ENCODE data around the gene TCF3. TPM values are rescaled to one million over a fixed set of nuclear protein-coding genes. Genes with fewer than 3 reads are reported as not detected.

TCF3 gene
- total RNA-seq, 4 donors from 2014 or later = 23.4 to 299 (median 37.3) TPM

- peaks cover 7 to 100% (median 12%) of the 10 kb centered on the region in 3 donors for H3K36me3 ChIP-seq
- no peaks in the 10 kb centered on the region for H3K4me1 ChIP-seq
- no peak overlapping the region for H3K4me3 ChIP-seq
- H3K9me3 ChIP-seq = no peaks in the 10 kb centered on the region
- WGBS, 2 donors = 86 to 89% methylated on average over 40 to 41 of the region's 41 CpGs
- DNase-seq (ENCODE audit: low spot score in 2 of 2) = no peak
- TF ChIP-seq EP300 (IDR thresholded peaks at IDR 0.05) (no peak), POLR2A (IDR thresholded peaks at IDR 0.05) (no peak), CTCF (IDR thresholded peaks at IDR 0.05) (no peak)
- no peak overlapping the region for H3K27ac ChIP-seq
- no peaks in the 10 kb centered on the region for H3K27me3 ChIP-seq
These were observed 37.2 kb downstream of the TCF3 start for GRCh38 chr19:1615156-1615765.

GRCh38 chr19:1613808-1614570, 38.4 kb downstream of the TCF3 start:
- Histone ChIP-seq H3K27ac (no peak overlapping the region), H3K9me3 (no peaks in the 10 kb centered on the region), H3K27me3 (no peaks in the 10 kb centered on the region), H3K36me3 (peaks cover 7 to 96% (median 12%) of the 10 kb centered on the region in 3 donors), H3K4me3 (no peak overlapping the region), H3K4me1 (no peaks in the 10 kb centered on the region)
- TF ChIP-seq EP300 (IDR thresholded peaks at IDR 0.05) (no peak), POLR2A (IDR thresholded peaks at IDR 0.05) (no peak), CTCF (IDR thresholded peaks at IDR 0.05) (no peak)
- WGBS, 2 donors = 87 to 89% methylated on average over 29 to 30 of the region's 32 CpGs
- no peak for DNase-seq (ENCODE audit: low spot score in 2 of 2)

GRCh38 chr19:1613146-1613545, 39.3 kb downstream of the TCF3 start:
- Histone ChIP-seq H3K27ac (no peak overlapping the region), H3K4me1 (no peaks in the 10 kb centered on the region), H3K36me3 (peaks cover 7 to 88% (median 12%) of the 10 kb centered on the region in 3 donors), H3K9me3 (no peaks in the 10 kb centered on the region), H3K27me3 (no peaks in the 10 kb centered on the region), H3K4me3 (no peak overlapping the region)
- TF ChIP-seq EP300 (IDR thresholded peaks at IDR 0.05) (no peak), CTCF (IDR thresholded peaks at IDR 0.05) (no peak), POLR2A (IDR thresholded peaks at IDR 0.05) (no peak)
- 81 to 90% methylated on average over 4 to 9 of the region's 9 CpGs for WGBS, 2 donors
- no peak for DNase-seq (ENCODE audit: low spot score in 2 of 2)

- peaks cover 7 to 80% (median 12%) of the 10 kb centered on the region in 3 donors for H3K36me3 ChIP-seq
- DNase-seq (ENCODE audit: low spot score in 2 of 2) = no peak
- no peak for TF ChIP-seq POLR2A (IDR thresholded peaks at IDR 0.05)
- TF ChIP-seq CTCF (IDR thresholded peaks at IDR 0.05) = no peak
- no peak for TF ChIP-seq EP300 (IDR thresholded peaks at IDR 0.05)
- H3K9me3 ChIP-seq = no peaks in the 10 kb centered on the region
- H3K4me1 ChIP-seq = no peaks in the 10 kb centered on the region
- WGBS, 2 donors = 89 to 95% methylated on average over 38 to 39 of the region's 39 CpGs
- H3K4me3 ChIP-seq = no peak overlapping the region
- no peaks in the 10 kb centered on the region for H3K27me3 ChIP-seq
- no peak overlapping the region for H3K27ac ChIP-seq
These were observed 40.0 kb downstream of the TCF3 start for GRCh38 chr19:1612114-1613086.

Data from tibial nerve (tissue), 4 donors.